GM13976 (cell line): ENCODE measurements around the gene ME2.
"Not testable (repeated sequence)": the region's sequence is repeated elsewhere in the genome, so short reads cannot be mapped to it uniquely, and the experiment has no call there.

Experiments used
- DNase-seq: peaks from one replicate; pipeline ENCODE4 v3.0.0; 2012; ENCODE audit warnings: low spot score
- in situ Hi-C: fragments of 300-500 bp; cut with MboI; formaldehyde crosslinking; loops from one replicate; pipeline ENCODE4 v1.12.0; 2022; ENCODE audit warnings: low sequenced_read_pairs, mixed read lengths, inconsistent platforms; ENCODE audit not compliant: unreplicated experiment
- TF ChIP-seq, protein P1 (sequence below): IDR thresholded peaks from 2 replicates; pipeline ENCODE4 v1.5.1; 2012; ENCODE audit warnings: borderline replicate concordance, mild to moderate bottlenecking; ENCODE audit not compliant: insufficient read depth; ENCODE audit errors: extremely low read depth, missing control alignments, control extremely low read depth

The ME2 gene

DNA sequence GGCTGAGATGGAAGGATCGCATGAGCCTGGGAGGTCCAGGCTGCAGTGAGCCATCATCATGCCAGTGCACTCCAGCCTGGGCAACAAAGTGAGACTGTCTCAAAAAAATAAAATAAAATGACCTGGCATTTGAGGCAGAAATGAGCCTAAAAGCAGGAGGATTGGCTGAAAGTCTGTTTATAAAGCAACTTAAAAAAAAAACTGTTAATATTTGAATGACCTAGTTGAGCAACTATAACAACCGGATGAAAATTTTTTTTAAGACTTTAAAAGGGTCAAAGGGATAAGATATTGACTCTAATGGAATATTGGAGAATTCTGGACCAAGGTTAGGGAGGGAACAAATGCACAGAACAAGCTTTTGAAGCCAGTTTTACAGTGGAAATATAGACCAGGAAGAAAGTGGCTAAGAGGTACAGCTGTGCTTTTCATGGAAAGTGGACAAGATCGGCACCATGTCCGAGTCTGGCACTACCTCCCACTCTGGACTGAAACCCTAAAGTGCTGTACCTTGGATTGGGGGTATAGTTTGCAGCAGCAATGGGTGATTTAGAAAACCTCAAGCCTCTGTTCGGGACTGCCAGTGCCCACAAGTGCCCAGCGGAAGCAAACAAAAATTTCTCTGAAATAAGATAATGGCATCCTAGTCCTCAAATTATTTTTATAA, 55.8 kb downstream of the ME2 start:
- TF ChIP-seq, protein P1, sequence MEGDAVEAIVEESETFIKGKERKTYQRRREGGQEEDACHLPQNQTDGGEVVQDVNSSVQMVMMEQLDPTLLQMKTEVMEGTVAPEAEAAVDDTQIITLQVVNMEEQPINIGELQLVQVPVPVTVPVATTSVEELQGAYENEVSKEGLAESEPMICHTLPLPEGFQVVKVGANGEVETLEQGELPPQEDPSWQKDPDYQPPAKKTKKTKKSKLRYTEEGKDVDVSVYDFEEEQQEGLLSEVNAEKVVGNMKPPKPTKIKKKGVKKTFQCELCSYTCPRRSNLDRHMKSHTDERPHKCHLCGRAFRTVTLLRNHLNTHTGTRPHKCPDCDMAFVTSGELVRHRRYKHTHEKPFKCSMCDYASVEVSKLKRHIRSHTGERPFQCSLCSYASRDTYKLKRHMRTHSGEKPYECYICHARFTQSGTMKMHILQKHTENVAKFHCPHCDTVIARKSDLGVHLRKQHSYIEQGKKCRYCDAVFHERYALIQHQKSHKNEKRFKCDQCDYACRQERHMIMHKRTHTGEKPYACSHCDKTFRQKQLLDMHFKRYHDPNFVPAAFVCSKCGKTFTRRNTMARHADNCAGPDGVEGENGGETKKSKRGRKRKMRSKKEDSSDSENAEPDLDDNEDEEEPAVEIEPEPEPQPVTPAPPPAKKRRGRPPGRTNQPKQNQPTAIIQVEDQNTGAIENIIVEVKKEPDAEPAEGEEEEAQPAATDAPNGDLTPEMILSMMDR = no peak
- no peak for DNase-seq
- in situ Hi-C loops = no loop called here

DNA sequence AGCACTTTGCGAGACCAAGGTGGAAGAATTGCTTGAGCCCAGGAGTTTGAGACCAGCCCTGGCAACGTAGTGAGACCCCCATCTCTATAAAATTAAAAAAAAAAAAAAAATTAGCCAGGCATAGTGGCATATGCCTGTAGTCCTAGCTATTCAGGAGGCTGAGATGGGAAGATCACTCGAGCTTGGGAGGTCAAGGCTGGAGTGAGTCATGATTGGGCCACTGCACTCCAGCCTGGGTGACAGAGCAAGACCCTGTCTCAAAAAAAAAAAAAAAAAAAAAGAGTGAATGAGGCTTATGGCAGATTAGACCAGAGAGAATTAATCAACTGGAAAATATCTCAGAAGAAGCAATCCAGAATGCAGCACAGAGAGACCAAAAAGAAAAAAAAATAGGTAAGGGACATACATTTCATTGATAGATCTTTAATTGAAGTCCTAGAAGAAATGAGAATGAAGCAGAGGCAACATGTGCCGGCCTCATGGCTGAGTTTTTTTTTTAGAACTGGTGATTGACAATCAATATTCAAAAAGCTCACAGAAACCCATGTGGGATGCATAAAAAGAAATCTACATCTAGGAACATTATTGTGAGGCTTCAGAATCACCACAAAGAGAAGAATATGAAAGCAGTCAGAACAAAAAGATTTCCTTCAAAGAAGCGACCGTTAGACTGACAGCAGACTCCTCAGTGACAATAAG, 56.7 kb downstream of the ME2 start:
- in situ Hi-C loops = no loop called here
- TF ChIP-seq, protein P1 = no peak
- DNase-seq = no peak

DNA sequence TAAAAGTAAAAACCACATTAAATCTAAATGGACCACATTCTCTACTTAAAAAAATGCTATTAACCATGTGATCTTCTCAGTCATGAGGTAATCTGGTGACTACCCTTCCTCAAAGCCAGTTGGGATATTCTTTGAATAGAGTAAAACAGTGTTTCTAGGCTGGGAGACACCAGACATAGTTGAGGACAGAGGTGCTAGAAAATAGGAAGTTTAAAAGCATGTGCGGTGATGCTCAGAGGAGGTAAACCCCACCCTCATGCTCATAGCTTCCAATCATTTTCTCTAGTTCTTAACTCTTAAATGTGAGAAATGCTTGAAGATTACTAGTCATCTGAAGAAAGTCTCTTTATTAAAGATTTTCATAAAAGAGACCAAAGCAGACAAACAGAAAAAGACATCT, 58.3 kb downstream of the ME2 start:
- in situ Hi-C loops = no loop called here
- TF ChIP-seq, protein P1 = no peak

DNA sequence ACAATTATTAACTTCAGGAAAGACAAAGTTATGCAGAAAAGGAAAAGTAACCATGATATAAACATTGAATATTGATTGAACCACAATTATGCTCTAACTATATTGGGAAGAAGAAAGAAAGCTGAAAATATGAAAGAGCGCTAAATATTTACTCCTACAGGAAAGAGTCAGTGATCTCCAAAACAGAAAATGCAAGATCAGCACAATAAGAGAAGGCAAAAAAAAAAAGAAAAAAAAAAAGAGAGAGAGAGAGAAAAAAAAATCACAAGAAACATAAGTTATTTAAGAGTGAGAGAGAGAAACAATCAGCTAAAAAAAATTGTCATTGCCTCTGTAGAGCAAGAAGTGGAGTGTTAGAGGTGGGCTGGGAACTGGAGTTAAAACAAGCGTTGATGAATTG, 60.0 kb downstream of the ME2 start:
- no peak for DNase-seq
- in situ Hi-C loops = no loop called here
- TF ChIP-seq, protein P1 = no peak

More for the DNA sequence above, 58.3 kb downstream of the ME2 start:
- no peak for DNase-seq

DNA sequence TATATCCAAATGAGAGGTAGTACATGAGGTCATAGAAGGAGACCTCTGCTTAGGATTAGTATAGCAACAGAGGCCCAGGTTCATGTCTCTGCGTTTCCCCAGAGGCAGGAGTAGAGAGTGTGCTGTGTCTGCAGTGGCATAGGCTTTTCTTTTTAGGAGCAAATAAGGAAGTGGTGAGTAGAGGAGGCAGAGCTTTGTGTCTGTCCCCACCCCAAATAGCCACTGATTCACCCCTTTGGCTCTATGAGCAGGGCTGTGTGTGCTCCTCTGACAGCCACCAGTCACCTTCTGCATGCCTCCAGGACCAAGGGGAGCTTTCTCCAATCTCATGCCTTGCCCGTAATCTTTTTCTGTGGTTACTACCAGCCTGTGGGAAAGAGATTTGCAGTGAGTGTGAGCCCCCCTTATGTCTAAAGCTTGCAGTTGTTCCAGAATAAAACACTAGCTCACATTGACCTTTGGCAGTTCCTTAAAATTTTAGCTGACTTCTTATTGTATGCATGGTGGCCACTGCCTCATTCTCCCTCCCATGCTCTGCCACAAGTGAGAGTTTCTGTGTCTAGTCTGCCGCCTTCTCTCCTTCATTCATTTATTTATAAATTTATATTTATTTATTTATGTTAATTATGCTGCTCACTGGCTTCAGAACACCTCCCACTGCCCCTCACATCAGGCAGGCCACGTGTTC, 65.5 kb downstream of the ME2 start:
- no peak for DNase-seq
- in situ Hi-C loops = no loop called here
- TF ChIP-seq, protein P1 = no peak

DNA sequence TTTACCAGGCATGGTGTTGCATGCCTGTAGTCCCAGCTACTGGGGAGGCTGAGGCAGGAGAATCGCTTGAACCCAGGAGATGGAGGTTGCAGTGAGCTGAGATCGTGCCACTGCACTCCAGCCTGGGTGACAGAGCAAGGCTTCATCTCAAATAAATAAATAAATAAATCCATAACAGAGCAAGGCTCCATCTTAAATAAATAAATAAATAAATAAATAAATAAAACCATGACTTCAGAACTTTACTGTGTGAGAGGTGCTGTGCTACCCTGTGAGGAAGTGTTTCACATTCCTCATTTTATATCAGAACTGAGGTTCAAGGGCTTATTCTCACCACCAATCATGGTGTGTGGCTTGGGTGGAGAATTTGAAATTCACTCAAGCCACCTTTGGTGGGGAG, 67.0 kb downstream of the ME2 start:
- DNase-seq, in situ Hi-C loops: not testable (repeated sequence)

DNA sequence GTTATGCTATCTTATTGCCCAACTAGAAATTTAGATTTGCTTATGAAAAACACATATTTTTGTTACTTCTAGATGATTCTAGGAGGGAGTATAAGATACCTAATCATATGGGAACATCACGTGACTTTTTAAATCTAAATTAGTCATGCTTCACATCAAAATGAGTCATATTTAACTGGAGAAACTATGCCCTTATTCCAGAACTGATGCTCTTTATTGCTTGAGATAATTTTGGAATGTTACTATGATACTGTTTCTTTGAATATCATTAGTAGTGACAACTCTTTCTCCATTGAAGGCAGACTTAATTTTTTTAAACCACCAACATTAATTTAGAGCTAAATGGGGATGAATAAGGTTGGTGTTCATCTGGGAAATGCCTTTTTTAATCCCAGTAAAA, 69.0 kb downstream of the ME2 start:
- no peak for DNase-seq
- in situ Hi-C loops = no loop called here
- TF ChIP-seq, protein P1 = no peak
